ENCODE measurements around the gene CAPN2. TPM values are rescaled to one million over a fixed set of nuclear protein-coding genes. Genes with fewer than 3 reads are reported as not detected.
"Not testable (repeated sequence)": the region's sequence is repeated elsewhere in the genome, so short reads cannot be mapped to it uniquely, and the experiment has no call there.

CAPN2 gene
- total RNA-seq, 1 donor from 2014 or later: 281 TPM

- DNase-seq (ENCODE audit: low read depth): no peak
- TF ChIP-seq CTCF (conservative IDR thresholded peaks at IDR 0.05; ENCODE audit: low read depth, low read length): peak; percentile 57
- H3K4me3 ChIP-seq (ENCODE audit: low read depth, low read length): no peak overlapping the region
These were observed 99.3 kb downstream of the CAPN2 start for GRCh38 chr1:223811634-223812101.

- no peak overlapping the region for H3K4me3 ChIP-seq (ENCODE audit: low read depth, low read length)
- no peak for TF ChIP-seq CTCF (conservative IDR thresholded peaks at IDR 0.05; ENCODE audit: low read depth, low read length)
- no peak for DNase-seq (ENCODE audit: low read depth)
These were observed 101.3 kb downstream of the CAPN2 start for GRCh38 chr1:223813645-223814044.

GRCh38 chr1:223815020-223815853 is 102.9 kb downstream of the CAPN2 start:
- no peak for TF ChIP-seq CTCF (conservative IDR thresholded peaks at IDR 0.05; ENCODE audit: low read depth, low read length)
- no peak for DNase-seq (ENCODE audit: low read depth)
- H3K4me3 ChIP-seq (ENCODE audit: low read depth, low read length): no peak overlapping the region

GRCh38 chr1:223815865-223816264 is 103.5 kb downstream of the CAPN2 start:
- DNase-seq (ENCODE audit: low read depth): peak; percentile 55
- no peak for TF ChIP-seq CTCF (conservative IDR thresholded peaks at IDR 0.05; ENCODE audit: low read depth, low read length)
- no peak overlapping the region for H3K4me3 ChIP-seq (ENCODE audit: low read depth, low read length)

GRCh38 chr1:223817265-223817664 is 104.9 kb downstream of the CAPN2 start:
- not testable (repeated sequence) for DNase-seq (ENCODE audit: low read depth); H3K4me3 ChIP-seq (ENCODE audit: low read depth, low read length)

- no peak overlapping the region for H3K4me3 ChIP-seq (ENCODE audit: low read depth, low read length)
- no peak for DNase-seq (ENCODE audit: low read depth)
- TF ChIP-seq CTCF (conservative IDR thresholded peaks at IDR 0.05; ENCODE audit: low read depth, low read length): no peak
These were observed 107.6 kb downstream of the CAPN2 start for GRCh38 chr1:223819730-223820514.

GRCh38 chr1:223820515-223820858 is 108.1 kb downstream of the CAPN2 start:
- no peak overlapping the region for H3K4me3 ChIP-seq (ENCODE audit: low read depth, low read length)
- no peak for DNase-seq (ENCODE audit: low read depth)
- no peak for TF ChIP-seq CTCF (conservative IDR thresholded peaks at IDR 0.05; ENCODE audit: low read depth, low read length)

All from epithelial cell of proximal tubule (primary cell).